NCI-H748 treated with DMSO at 0.1 percent for 48 hours (cell line): ENCODE measurements around the gene GFI1.

Source experiments
- DNase-seq: peaks from one replicate; lab custom pipeline; 2025; lab: John Stamatoyannopoulos, UW

Gene GFI1

GRCh38 chr1:92488416-92488815 is 1.7 kb upstream of the GFI1 start:
- no peak for DNase-seq

GRCh38 chr1:92487078-92487605 is 417 bp upstream of the GFI1 start:
- DNase-seq, result no peak

DNA sequence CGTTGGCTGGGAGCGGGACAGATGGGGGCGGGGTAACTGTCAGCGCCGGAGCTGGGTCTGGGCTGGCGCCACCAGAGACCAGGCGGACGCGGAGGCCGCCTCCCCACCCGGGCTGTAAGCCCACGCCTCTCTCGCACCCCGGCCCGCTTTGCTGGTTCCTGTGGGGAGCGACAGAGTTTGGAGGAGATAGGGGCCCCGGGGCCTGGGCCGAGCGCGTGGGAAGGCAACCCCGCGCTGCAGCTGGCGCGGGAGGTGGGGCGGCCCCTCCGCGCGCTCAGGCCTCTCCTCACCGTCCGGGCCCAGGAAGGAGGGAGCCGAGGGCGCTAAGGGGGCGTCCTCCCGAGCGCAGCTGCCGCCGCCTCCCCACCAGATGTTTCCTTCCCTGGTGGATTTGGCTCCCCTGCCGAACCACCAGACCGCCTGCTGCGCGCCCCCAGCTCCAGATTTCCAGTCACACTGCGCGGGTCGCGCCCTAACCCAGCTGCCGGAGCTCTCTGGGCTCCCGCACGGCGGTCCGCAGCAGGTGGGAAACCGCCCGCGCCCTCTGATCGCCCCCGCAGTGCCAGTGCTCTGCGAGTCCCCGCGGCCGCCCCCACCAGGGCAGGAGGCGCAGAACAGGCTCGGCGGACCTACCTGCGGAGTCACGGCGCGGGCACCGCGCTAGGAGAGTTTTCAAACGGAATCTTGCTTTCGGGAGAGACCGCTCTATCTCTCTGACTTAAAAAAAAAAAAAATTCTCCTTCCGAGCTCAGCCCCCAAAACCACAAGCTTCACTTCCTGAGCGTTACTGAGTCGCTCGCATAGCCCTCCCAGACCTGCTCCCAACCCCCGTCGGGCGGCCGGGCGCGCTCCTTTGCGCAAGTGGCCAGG is 1.1 kb downstream of the GFI1 start:
- DNase-seq, result peak; percentile 17

DNA sequence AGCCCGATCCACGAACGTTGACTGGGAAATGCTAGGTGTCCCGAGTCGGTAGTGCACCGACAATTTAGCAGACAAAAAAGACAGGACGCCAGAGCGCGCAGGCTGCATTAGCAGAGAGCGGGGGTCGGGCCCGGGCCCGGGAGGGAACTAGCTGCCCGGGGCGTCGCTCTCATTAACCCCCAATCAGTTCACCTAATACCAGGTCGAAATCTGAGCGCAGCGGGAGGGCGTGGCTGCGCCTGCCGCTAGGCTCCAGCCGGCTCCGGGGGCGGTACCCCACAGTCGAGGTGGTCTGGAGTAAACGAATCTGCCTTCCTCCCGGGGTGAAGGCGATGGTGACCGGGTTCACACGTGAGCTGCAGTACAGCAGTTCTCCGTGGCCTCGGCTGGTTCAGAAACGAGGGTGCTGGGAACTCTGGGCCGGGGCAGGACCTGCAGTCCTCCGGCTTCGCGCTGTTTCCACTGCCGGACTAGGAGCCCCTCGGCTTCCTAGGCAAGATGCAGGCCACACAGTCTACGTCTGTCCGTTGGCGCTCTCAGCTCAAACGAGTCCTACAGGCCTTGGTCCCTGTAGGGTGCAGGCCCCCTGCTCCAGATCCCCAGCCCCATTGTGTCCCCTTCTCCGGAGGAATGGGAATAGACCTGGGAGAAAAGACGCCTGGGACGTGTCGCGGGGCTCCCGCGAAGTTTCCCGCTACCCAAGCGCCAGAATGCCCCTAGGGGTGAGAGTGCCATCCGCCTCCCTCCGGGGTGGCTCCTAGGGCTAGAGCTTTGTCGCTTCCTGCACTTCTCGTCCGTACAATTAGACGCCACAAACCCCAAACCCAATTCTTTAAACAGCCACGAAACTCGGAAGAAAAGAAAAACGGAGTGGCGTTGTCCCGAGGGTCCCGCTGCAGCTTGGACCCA is 2.0 kb downstream of the GFI1 start:
- no peak for DNase-seq

DNA sequence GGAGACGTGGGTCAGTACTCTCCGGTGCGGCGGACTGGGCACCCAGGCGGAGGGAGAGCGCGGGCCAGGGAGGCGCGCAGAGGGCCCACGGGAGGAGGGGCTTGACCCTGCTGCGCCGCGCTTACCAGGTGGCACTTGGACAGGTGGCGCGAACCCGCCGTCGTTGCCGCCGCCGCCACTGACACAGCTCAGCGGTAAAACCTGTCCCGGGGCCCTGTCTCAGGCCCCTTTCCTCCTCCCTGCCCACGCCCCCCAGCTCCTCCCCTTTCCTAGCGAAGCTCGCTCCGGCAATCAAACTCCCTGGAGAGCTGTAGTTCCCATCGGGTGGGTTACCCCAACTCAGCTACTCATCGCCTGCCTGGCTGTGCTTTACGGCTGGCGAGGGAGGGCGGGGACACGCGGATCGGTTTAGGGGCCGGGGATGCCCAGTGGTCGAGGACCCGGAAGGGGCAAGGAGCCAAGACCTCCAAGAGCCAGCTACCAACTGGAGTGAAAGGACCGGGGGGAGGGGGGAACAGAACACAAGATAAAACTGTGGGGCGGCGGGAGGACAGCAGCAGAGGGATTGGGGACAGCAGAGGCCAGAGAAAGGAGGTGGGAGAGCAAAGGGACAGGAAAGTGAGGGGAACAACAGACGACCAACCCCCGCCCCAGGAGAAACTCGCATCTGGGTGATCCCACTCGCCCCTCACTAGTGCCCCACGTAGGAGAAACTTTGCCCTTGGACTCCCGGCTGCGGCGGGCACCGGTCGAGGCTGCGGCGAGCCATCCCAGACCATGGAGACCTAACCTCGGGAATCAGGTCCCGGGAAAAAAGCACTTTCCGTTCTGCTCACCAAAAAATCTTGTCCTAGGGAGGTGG is 2.9 kb downstream of the GFI1 start:
- no peak for DNase-seq

DNA sequence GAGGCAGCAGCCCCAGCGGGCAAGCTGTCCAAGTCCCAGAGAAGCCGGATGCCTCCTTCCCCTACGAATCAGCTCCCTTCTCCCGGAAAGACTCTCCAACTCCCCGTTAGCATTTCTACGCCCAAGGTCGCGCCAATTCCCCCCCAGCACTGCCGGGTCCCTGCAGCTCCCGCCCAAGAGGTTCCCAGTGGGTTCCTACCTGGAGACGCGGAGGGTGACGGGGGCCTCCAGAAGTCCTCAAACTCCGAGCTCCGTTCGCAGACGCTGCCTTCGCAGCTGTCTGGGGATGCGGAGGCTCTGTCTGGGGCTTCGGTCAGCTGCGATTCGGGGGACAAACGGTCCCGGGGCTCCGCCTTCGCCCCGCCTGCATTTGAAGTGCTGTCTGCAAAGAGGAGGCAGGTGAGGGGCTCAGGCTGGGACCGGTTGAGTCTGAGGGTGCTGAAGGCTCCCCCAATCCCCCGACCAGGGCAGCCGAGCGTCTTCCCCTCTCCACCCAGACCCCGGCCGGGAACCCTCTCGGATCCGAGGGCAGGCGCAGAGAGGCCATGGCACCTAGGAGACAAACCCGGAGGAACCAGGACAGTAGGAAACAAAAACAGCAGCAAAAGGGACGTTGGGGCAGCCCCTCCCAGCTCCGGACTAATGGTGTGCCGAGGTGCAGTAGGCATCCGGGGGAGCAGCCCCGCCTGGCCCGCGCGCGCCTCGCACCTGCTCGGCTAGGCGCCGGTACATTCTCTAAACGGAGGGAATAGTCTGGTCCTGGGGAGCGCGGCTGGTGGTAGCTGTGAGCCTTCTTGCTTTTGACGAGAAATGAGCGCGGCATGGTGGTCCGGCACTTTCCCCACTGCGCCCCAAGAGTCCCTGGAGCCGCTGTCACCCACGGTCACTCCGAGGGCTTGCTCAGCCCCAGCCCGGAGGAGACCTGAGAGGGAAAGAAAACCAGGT is 3.8 kb downstream of the GFI1 start:
- no peak for DNase-seq

DNA sequence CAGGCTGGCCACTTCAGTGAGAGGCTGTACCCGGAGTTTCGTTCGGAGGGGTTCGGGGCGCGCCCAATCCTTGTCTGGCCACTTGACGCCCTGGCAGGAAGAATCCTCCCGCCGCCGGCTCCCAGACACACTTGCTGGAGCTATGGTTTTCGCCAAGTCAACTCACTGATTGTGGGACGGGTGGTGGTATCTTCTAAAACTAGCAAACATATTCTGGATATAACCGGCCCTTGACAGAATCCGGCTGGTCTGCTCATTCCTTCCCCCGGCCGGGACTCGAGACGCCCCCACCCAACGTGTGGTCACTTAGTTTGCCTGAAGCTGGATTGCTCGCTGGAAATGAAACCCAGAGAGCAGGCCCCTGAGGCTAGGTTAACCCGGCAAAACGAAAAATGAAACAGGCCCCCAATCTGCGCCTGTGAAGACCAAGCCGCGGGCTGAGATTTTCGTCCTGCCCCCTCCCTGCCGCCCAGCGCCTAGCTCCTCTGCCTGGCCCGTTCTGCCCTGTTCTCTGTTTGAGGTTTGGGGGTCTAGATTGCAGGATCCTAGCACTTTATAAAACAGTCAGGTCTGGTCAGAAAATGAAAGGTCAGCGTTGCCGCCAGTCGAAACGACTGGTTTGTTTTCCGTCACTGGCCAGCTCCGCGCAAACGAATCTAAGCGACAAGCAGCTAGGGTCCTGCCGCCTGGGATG is 4.6 kb downstream of the GFI1 start:
- no peak for DNase-seq

DNA sequence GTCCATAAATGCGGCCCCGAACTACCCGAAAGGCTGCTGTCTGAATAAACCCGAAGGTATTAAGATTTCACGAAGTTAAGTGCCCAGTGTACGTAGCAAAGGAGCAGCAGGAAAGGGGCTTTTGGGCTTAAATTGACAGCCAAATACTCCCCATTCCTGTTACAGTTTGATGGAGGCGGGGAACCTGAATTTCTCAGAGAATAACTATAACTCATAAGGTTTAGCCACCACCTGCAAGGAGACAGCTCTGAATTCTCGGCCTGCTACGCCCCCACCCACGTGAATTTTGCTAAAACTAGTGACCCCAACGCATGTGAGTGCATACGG is 5.2 kb downstream of the GFI1 start:
- DNase-seq, result no peak

- DNase-seq, result no peak
Observed at GRCh38 chr1:92480813-92481598, 5.7 kb downstream of the GFI1 start.

GRCh38 chr1:92480200-92480812 is 6.4 kb downstream of the GFI1 start:
- no peak for DNase-seq

- DNase-seq, result no peak
Observed at GRCh38 chr1:92479587-92479986, 7.1 kb downstream of the GFI1 start.

- DNase-seq, result no peak
Observed at GRCh38 chr1:92478393-92478792, 8.3 kb downstream of the GFI1 start.

DNA sequence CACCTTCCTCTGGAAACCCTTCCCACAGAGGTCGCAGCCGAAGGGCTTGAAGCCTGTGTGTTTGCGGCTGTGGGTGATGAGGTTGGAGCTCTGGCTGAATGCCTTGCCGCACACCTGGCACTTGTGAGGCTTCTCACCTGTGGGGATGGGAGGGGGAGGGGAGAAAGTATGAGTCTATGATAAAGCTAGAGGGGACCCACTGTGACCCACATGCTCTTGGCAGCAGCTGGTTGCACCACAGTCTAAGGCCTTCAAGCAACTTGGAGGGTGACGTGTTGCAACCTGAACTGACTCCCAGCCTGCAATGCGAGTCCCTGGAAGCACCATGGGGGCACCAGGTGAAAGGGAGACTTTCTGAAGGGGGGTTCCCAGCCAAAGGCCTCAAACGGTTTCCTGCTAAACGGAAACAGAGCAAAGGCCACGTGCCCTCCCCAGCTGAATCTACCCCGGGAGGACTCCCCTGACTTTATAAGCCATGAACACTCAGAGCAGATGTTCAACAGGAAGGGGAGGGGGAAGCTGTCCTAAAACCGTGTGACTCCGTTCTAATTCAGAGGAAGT is 10.6 kb downstream of the GFI1 start:
- DNase-seq, result no peak

DNA sequence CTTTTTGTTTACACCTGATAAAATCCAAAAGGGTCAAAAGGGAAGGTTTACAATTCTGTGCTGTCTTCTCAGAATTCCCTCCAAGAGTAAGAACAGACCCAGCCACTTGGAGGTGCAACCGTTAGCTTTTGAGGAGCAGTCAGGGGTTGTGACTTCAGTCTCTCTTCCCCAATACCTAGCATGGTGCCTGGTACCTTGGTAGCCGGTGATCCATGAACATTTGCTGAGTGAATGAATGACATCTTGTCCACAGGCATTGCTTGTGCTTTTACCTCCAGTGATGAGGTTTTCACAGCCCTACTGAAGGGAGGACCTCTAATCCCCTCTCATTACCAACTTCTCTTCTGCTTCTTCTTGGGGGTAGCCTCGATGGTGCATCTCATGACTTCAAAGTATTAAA is 11.7 kb downstream of the GFI1 start:
- DNase-seq, result no peak

DNA sequence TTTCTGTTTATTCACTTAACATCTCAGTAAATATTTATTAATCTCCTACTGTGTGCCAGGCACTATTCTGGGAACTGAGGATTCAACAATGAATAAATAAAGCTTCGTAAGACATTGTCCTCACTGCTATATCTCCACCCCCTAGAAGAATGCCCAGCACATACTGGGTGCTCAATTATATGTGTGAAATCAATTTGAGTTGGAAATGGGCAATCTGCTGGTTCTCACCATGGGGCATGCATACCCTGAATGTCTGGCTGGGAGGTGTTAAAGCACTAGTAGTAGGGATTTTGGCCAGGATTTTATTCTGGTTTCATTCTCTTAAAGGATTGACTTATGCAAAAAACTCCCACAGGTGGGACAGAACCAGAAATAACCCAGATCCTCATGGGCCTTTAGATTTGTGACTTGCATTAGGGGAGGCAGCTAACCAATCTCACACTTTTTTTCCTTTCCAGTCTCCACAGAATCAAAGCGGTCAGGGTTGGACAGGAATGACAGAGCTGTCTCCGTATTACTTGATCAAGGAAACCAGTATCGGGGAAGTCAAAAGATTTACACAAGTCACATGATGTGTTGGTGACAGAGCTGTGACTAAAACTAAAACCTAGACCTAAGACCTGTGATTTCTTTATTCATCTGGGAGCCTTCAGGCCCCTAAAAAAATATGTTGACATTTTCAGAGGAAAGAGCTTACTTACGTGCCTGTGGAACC is 12.8 kb downstream of the GFI1 start:
- DNase-seq, result no peak

DNA sequence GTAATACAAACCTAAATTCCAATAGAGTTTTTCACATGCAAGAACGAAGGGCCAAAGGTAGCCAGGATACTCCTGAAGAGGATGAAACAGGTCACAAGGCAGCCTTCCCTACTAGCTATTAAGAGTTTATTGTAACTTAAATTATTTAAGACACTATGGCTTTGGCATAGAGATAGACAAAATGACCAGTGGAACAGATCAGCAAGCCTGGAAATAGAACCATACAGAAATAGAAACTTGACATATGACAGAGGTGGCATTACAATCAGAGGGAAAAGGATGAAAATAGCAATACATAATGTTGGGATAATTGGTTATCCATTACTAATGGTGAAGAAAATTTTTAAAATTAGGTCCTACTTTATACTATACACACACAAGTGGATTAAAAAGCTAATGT is 16.5 kb downstream of the GFI1 start:
- no peak for DNase-seq

DNA sequence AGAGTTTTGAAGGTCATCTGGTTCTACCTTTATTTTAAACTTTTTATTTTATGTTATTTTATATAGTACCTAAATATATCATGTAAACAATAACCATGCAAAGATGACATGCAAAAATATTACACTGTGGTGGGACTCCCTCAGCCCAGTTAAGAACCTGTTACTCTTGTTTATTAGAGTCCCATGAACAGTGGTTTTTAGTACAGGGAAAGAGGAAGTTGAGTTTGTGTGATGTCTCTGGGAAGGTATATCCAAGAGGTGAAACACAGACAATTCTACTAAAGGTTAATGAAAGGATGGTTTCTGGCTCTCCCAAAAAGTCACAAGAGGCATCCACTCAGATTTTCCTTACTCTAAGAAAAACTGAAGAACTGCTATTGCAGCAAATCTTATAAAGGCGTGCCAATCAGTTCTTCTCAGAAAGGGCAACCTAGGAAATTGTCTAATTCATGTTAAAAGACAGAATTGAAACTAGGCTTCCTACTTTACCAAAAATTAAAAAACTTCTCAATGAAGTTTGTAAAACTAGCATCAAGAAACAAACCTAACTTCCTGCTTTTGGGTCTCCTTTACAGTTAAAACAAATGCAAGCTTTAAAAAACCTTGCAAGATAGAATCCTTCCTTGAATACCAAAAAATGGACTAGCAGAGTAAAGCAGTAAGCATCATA is 19.9 kb downstream of the GFI1 start:
- no peak for DNase-seq
